ENCODE measurements around the gene TMEM203. TPM values are rescaled to one million over a fixed set of nuclear protein-coding genes. Genes with fewer than 3 reads are reported as not detected.

Gene TMEM203
- total RNA-seq, 2 donors from 2014 or later, result 34.0 to 39.5 TPM

DNA sequence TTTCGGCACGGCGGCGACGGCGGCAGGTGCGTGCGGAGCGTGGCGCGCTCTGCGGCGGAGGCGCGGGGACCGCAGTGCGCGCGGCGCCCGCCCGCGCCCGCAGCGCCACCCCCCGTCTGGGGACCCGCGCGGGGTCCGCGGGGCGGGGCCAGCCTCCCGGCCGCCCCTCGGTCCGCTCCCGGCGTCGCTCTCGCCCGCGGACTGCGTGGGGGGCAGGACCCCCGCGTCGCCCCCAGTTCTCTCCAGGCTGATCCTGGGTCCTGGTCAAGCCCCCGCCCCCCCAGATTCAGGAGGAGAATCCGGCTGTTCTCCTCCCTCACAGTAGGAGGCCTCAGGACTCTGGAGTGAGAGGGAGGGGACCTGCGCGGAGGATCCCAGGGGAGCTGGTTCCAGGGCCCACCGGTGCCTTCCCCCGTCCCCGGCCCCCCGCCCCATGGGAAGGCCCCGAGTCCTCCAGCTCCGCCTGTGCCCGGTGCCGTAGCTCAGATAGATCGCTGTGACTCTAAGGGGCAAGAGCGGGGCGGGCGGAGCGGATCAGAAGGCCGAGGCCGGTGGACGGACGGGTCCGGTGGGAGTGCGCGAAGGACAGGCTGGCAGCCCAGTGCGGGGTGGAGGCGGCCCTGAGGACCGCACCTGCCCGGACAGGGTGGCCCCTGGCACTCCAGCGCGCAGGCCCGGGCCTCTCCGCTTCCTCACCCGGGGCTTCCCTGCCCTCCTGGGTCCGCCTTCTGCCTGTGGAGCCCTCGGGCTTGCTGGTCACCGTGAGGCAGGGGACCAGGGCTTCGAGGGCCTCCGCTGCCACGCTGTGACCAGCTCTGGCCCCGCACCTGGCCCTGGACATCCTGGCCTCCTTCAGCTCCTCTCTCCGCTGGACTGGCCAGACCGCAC, 17.0 kb upstream of the TMEM203 start, which contains the start of gene RNF208:
RNF208 (minus strand) TSS at position 51 of the 888 bp plus-strand sequence. CDS start 1,028 bp downstream, outside the sequence.
- TF ChIP-seq, protein P1, sequence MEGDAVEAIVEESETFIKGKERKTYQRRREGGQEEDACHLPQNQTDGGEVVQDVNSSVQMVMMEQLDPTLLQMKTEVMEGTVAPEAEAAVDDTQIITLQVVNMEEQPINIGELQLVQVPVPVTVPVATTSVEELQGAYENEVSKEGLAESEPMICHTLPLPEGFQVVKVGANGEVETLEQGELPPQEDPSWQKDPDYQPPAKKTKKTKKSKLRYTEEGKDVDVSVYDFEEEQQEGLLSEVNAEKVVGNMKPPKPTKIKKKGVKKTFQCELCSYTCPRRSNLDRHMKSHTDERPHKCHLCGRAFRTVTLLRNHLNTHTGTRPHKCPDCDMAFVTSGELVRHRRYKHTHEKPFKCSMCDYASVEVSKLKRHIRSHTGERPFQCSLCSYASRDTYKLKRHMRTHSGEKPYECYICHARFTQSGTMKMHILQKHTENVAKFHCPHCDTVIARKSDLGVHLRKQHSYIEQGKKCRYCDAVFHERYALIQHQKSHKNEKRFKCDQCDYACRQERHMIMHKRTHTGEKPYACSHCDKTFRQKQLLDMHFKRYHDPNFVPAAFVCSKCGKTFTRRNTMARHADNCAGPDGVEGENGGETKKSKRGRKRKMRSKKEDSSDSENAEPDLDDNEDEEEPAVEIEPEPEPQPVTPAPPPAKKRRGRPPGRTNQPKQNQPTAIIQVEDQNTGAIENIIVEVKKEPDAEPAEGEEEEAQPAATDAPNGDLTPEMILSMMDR (conservative IDR thresholded peaks at IDR 0.05), result no peak
- H3K36me3 Mint-ChIP-seq (ENCODE audit: low read depth), result peaks cover 3% of the 10 kb centered on the region
- WGBS, 2 experiments (ENCODE audit: insufficient coverage in 1 of 2, insufficient read length in 1 of 2), result 10 to 20% methylated on average over 30 to 88 of the region's 88 CpGs
- Histone ChIP-seq H3K4me1 (ENCODE audit: control insufficient read depth, insufficient read depth, low read length) (peaks cover 21% of the 10 kb centered on the region), H3K9ac (ENCODE audit: extremely low read depth, low read length, poor library complexity, severe bottlenecking) (peak within 1 kb of the TSS; percentile 11), H3K36me3 (ENCODE audit: control insufficient read depth, insufficient read depth, low read length) (no peaks in the 10 kb centered on the region), H3K4me3 (ENCODE audit: low read length) (peak within 1 kb of the TSS; percentile 89), H3K27ac (ENCODE audit: low read depth, low read length) (no peak within 1 kb of the TSS), H3K27me3 (ENCODE audit: control insufficient read depth, insufficient read depth, low read length, poor library complexity, severe bottlenecking) (no peaks in the 10 kb centered on the region), H3K9me3 (ENCODE audit: control insufficient read depth, low read length) (no peaks in the 10 kb centered on the region)
- H3K4me3 Mint-ChIP-seq, result peak within 1 kb of the TSS; percentile 61
- peak within 1 kb of the TSS; percentile 48 for H3K27ac Mint-ChIP-seq
- no peaks in the 10 kb centered on the region for H3K9me3 Mint-ChIP-seq
- no peaks in the 10 kb centered on the region for H3K27me3 Mint-ChIP-seq (ENCODE audit: insufficient read depth)
- peaks cover 11% of the 10 kb centered on the region for H3K4me1 Mint-ChIP-seq
- peak; percentile 82 for DNase-seq

DNA sequence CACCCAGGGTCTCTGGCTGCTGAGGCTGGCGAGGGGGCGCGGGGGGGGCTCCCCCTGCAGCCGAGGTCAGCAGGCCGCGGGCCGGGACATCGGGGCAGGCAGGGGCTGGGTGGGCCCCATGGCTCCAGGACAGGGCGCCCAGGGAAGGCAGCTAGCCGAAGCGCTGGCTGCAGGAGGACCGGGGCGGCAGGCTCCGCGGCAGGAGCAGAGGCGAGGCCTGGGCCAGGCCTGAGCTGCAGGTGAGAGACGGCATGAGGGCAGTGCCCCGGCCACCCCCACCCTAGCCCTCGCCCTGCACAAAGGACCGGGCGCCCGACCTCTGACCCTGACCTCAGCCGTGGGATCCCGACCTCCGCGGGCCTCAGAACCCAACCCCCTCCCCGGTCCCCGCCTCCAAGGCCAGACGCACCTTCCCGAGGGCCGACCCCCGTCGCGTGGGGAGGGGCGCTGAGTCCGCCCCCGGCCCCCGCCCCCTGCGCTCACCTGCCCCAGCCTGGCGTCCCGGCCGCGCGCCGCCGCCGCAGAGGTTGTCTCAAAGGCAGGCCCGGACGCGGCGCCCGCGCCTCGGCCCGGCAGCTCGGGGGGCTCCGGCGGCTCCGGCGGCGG, 16.2 kb upstream of the TMEM203 start:
- no peaks in the 10 kb centered on the region for H3K36me3 ChIP-seq (ENCODE audit: control insufficient read depth, insufficient read depth, low read length)
- H3K4me3 ChIP-seq (ENCODE audit: low read length), result no peak overlapping the region
- TF ChIP-seq, protein P1 (conservative IDR thresholded peaks at IDR 0.05), result no peak
- no peak overlapping the region for H3K9ac ChIP-seq (ENCODE audit: extremely low read depth, low read length, poor library complexity, severe bottlenecking)
- no peaks in the 10 kb centered on the region for H3K27me3 ChIP-seq (ENCODE audit: control insufficient read depth, insufficient read depth, low read length, poor library complexity, severe bottlenecking)
- no peaks in the 10 kb centered on the region for H3K9me3 Mint-ChIP-seq
- H3K4me1 ChIP-seq (ENCODE audit: control insufficient read depth, insufficient read depth, low read length), result peaks cover 23% of the 10 kb centered on the region
- peaks cover 15% of the 10 kb centered on the region for H3K4me1 Mint-ChIP-seq
- H3K4me3 Mint-ChIP-seq, result peak overlapping the region; percentile 43
- peaks cover 3% of the 10 kb centered on the region for H3K36me3 Mint-ChIP-seq (ENCODE audit: low read depth)
- no peaks in the 10 kb centered on the region for H3K9me3 ChIP-seq (ENCODE audit: control insufficient read depth, low read length)
- H3K27ac ChIP-seq (ENCODE audit: low read depth, low read length), result no peak overlapping the region
- WGBS, 2 experiments (ENCODE audit: insufficient coverage in 1 of 2, insufficient read length in 1 of 2), result 7 to 22% methylated on average over 8 to 61 of the region's 61 CpGs
- H3K27ac Mint-ChIP-seq, result no peak overlapping the region
- DNase-seq, result peak; percentile 87
- H3K27me3 Mint-ChIP-seq (ENCODE audit: insufficient read depth), result no peaks in the 10 kb centered on the region

DNA sequence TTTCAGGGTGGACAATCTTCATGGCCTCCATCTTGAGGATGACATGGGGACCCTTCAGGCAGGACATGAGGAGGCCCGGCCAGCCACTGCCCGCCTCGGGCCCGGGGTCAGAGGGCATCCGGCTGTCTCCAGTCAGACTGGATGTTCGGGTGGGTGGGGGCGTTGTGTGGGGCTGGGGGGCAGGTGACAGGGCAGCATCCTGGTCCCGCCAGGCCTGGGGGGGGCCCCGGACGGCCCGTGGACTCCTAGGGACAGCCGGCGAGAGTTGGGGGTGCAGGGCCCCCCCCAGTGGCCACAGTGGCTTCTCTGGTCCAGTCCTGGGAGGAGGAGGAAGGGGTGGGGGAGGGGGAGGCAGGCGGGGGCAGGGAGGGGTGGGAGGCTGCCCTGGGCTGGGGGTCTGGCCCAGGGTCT, 15.7 kb upstream of the TMEM203 start:
- H3K4me3 ChIP-seq (ENCODE audit: low read length), result no peak overlapping the region
- Mint-ChIP-seq H3K36me3 (ENCODE audit: low read depth) (peaks cover 3% of the 10 kb centered on the region), H3K9me3 (no peaks in the 10 kb centered on the region), H3K27me3 (ENCODE audit: insufficient read depth) (no peaks in the 10 kb centered on the region), H3K4me3 (peak overlapping the region; percentile 43), H3K4me1 (peaks cover 15% of the 10 kb centered on the region), H3K27ac (peak overlapping the region; percentile 26)
- H3K9ac ChIP-seq (ENCODE audit: extremely low read depth, low read length, poor library complexity, severe bottlenecking), result no peak overlapping the region
- no peak for DNase-seq
- no peaks in the 10 kb centered on the region for H3K36me3 ChIP-seq (ENCODE audit: control insufficient read depth, insufficient read depth, low read length)
- TF ChIP-seq, protein P1 (conservative IDR thresholded peaks at IDR 0.05), result no peak
- no peaks in the 10 kb centered on the region for H3K27me3 ChIP-seq (ENCODE audit: control insufficient read depth, insufficient read depth, low read length, poor library complexity, severe bottlenecking)
- H3K4me1 ChIP-seq (ENCODE audit: control insufficient read depth, insufficient read depth, low read length), result peaks cover 23% of the 10 kb centered on the region
- H3K9me3 ChIP-seq (ENCODE audit: control insufficient read depth, low read length), result no peaks in the 10 kb centered on the region
- 93 to 100% methylated on average over 1 to 11 of the region's 14 CpGs for WGBS, 2 experiments (ENCODE audit: insufficient coverage in 1 of 2, insufficient read length in 1 of 2)
- no peak overlapping the region for H3K27ac ChIP-seq (ENCODE audit: low read depth, low read length)
